Measurements from ENCODE around the gene POLD3. TPM values are rescaled to one million over a fixed set of nuclear protein-coding genes. Genes with fewer than 3 reads are reported as not detected.

POLD3 gene, protein sequence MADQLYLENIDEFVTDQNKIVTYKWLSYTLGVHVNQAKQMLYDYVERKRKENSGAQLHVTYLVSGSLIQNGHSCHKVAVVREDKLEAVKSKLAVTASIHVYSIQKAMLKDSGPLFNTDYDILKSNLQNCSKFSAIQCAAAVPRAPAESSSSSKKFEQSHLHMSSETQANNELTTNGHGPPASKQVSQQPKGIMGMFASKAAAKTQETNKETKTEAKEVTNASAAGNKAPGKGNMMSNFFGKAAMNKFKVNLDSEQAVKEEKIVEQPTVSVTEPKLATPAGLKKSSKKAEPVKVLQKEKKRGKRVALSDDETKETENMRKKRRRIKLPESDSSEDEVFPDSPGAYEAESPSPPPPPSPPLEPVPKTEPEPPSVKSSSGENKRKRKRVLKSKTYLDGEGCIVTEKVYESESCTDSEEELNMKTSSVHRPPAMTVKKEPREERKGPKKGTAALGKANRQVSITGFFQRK
- 10 to 100 TPM in 2 of 4 donors, 1 to 10 TPM in 2; 9.1 to 18.7 (median 12.4) TPM for total RNA-seq

DNA sequence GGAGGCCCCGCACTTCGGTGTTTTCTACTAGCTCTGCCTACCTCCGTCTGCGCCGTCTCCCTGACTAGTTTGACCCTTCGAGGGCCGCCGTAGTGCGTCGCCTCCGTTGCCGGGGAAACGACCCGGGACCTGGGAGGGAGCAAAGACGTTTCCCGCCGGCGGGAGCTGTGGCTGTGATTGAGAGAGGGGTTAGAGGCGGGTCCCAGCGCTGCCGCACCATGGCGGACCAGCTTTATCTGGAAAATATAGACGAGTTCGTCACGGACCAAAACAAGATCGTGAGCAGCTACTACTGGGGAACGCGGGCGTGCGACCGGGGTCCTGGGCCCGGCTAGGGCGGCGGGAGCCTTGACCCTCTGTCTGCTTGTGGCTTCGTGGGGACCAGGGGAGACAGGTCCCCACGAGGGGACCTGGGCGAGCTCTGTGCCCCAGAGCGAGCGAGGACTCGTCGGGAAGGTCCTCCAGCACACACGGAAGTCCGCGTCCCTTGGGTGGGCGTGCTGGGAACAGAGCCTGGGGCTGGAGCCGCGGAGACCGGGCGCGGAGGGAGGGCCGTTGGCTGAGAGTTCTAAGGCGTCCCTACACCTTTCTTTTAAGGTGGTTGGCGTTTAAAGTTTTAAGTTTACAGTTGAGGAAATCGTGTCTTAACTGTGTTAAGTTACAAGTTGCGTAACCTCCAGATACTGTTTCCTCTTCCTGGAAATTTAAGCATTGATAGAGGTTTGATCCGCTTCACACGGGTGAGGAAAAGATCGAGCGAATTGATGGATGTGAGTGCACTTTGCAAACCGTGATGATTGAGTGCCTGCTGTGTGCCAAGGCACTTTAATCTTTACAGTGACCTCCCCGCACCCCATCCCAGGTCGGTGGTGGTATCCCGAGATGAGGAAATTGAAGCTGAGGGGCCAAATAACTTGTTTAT, at the start of gene POLD3:
TSS of gene POLD3 (plus strand) at position 142 of the 922 bp plus-strand sequence. CDS start at position 219, 77 bp downstream.
- peak; percentile 97 for ATAC-seq
- Histone ChIP-seq H3K9me3 (no peaks in the 10 kb centered on the region), H3K4me1 (peaks cover 0 to 22% (median 15%) of the 10 kb centered on the region in 3 donors), H3K4me3 (peak within 1 kb of the TSS; percentile 76 to 97), H3K27ac (peak within 1 kb of the TSS; percentile 30 to 86 (median 62)), H3K36me3 (peaks cover 0 to 33% of the 10 kb centered on the region in 2 donors), H3K27me3 (no peaks in the 10 kb centered on the region)
- no peak for TF ChIP-seq EP300 (IDR thresholded peaks at IDR 0.05)
- TF ChIP-seq POLR2A (IDR thresholded peaks at IDR 0.05) = peak in 1 of 2 donors; percentile 30
- peak; percentile 74 for TF ChIP-seq POLR2AphosphoS5 (IDR thresholded peaks at IDR 0.05)
- WGBS, 2 donors (ENCODE audit: low coverage in 1 of 2) = 0 to 1% methylated on average over 22 to 37 of the region's 63 CpGs

DNA sequence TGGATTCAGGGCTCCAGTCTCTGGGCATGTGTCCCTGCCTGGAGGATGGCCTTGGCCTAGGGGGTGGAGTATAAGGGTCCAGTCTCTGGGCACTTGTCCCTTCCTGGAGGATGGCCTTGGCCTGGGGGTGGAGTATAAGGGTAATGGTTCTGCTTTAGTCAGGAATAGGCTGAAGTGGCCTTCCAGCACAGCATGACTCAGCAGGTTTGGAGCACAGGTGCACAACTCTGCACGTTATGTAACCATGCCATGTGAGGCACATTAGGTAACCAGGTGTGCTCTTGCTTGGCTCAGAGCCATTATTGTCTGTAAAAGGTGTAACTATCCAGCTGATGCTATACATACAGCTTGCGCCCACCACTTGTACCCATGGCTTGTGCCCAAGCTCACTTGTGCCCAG, 48.4 kb upstream of the POLD3 start:
- H3K4me3 ChIP-seq = no peak overlapping the region
- no peak overlapping the region for H3K27ac ChIP-seq
- H3K27me3 ChIP-seq = no peaks in the 10 kb centered on the region
- H3K4me1 ChIP-seq = no peaks in the 10 kb centered on the region
- H3K36me3 ChIP-seq = no peaks in the 10 kb centered on the region
- ATAC-seq = no peak
- no peaks in the 10 kb centered on the region for H3K9me3 ChIP-seq
- TF ChIP-seq CTCF (IDR thresholded peaks at IDR 0.05) (no peak), EP300 (IDR thresholded peaks at IDR 0.05) (no peak), POLR2AphosphoS5 (IDR thresholded peaks at IDR 0.05) (no peak), POLR2A (IDR thresholded peaks at IDR 0.05) (no peak)
- WGBS, 2 donors (ENCODE audit: low coverage in 1 of 2) = no CpG with 5 or more reads among the region's 2 CpGs

DNA sequence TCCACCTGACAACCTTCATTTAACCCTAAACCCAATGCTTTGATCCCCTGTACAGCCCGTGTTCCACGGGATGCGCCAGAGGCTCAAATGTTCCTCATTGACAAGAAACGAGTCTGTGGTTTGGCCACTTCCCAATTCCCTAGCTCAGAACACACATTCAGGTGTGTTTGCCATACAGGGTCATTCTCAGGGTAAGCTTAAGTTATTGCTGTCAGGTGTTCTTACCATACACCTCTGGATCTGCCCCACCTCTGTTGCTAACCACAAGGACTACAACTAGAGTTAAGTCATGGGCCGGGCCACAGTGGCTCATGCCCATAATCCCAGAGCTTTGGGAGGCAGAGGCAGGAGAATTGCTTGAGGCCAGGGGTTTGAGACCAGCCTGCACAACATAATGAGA, 45.6 kb upstream of the POLD3 start:
- no peak for TF ChIP-seq POLR2AphosphoS5 (IDR thresholded peaks at IDR 0.05)
- TF ChIP-seq CTCF (IDR thresholded peaks at IDR 0.05) = no peak
- TF ChIP-seq EP300 (IDR thresholded peaks at IDR 0.05) = no peak
- TF ChIP-seq POLR2A (IDR thresholded peaks at IDR 0.05) = no peak
- no peaks in the 10 kb centered on the region for H3K4me1 ChIP-seq
- H3K27ac ChIP-seq = no peak overlapping the region
- no peaks in the 10 kb centered on the region for H3K36me3 ChIP-seq
- 88 to 94% methylated on average over 3 to 4 of the region's 5 CpGs for WGBS, 2 donors (ENCODE audit: low coverage in 1 of 2)
- no peaks in the 10 kb centered on the region for H3K9me3 ChIP-seq
- no peak overlapping the region for H3K4me3 ChIP-seq
- no peak for ATAC-seq
- no peaks in the 10 kb centered on the region for H3K27me3 ChIP-seq

GRCh38 chr11:74550991-74551753, 41.2 kb upstream of the POLD3 start:
- TF ChIP-seq EP300 (IDR thresholded peaks at IDR 0.05) (no peak), POLR2AphosphoS5 (IDR thresholded peaks at IDR 0.05) (no peak), CTCF (IDR thresholded peaks at IDR 0.05) (no peak), POLR2A (IDR thresholded peaks at IDR 0.05) (no peak)
- no peak for ATAC-seq
- 58 to 67% methylated on average over 3 to 4 of the region's 4 CpGs for WGBS, 2 donors (ENCODE audit: low coverage in 1 of 2)
- peaks cover 3% of the 10 kb centered on the region for H3K27me3 ChIP-seq
- H3K9me3 ChIP-seq = no peaks in the 10 kb centered on the region
- H3K27ac ChIP-seq = no peak overlapping the region
- H3K4me1 ChIP-seq = no peaks in the 10 kb centered on the region
- no peak overlapping the region for H3K4me3 ChIP-seq
- H3K36me3 ChIP-seq = no peaks in the 10 kb centered on the region

DNA sequence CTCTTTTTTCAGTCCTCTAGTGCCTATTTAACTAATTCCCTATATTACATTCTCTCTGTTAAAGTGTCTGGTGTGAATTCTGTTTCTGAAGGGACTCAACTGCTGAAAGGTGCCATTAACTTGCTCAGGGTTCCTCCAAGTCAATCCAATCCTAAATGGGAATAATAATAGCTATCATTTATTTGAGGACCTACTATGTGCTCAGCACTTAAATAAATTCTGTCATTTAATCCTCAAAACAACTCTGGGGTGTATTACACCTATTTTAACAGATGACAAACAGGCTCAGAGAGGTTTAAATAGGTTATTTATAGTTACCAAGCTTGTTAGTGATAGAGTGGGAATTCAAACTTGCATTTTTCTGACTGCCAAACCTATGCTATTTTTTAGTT, 40.6 kb upstream of the POLD3 start:
- no peak for TF ChIP-seq POLR2AphosphoS5 (IDR thresholded peaks at IDR 0.05)
- TF ChIP-seq POLR2A (IDR thresholded peaks at IDR 0.05) = no peak
- no peak for TF ChIP-seq CTCF (IDR thresholded peaks at IDR 0.05)
- no peak for TF ChIP-seq EP300 (IDR thresholded peaks at IDR 0.05)
- Histone ChIP-seq H3K27ac (no peak overlapping the region), H3K4me3 (no peak overlapping the region), H3K9me3 (no peaks in the 10 kb centered on the region), H3K36me3 (no peaks in the 10 kb centered on the region), H3K4me1 (no peaks in the 10 kb centered on the region), H3K27me3 (peaks cover 5% of the 10 kb centered on the region)
- no peak for ATAC-seq

All from gastroesophageal sphincter (tissue), 4 donors.